GM12874 (cell line): ENCODE measurements around the gene MACROH2A1.

Experiments used
- CTCF ChIP-seq: IDR thresholded peaks from 2 replicates; pipeline ENCODE4 v1.5.1; 2011; ENCODE audit warnings: low read depth, mild to moderate bottlenecking, control low read depth, low read length, moderate library complexity; ENCODE audit not compliant: insufficient read depth

MACROH2A1 gene

GRCh38 chr5:135324897-135325650 lies 74.0 kb downstream of the MACROH2A1 start:
- no peak for TF ChIP-seq CTCF

GRCh38 chr5:135324160-135324559 lies 74.9 kb downstream of the MACROH2A1 start:
- no peak for TF ChIP-seq CTCF

- no peak for TF ChIP-seq CTCF
These were observed 75.3 kb downstream of the MACROH2A1 start for GRCh38 chr5:135323701-135324132.

GRCh38 chr5:135323227-135323626 lies 75.8 kb downstream of the MACROH2A1 start:
- no peak for TF ChIP-seq CTCF

GRCh38 chr5:135322744-135323143 lies 76.3 kb downstream of the MACROH2A1 start:
- no peak for TF ChIP-seq CTCF

GRCh38 chr5:135322271-135322670 lies 76.8 kb downstream of the MACROH2A1 start:
- TF ChIP-seq CTCF: no peak

- TF ChIP-seq CTCF: no peak
These were observed 78.1 kb downstream of the MACROH2A1 start for GRCh38 chr5:135320718-135321484.
